B cell (primary cell): ENCODE measurements around the gene DPEP2.

ENCODE experiments used
- CTCF ChIP-seq: fragments of 200-600 bp; IDR thresholded peaks from one replicate; pipeline ENCODE4 v1.8.0; 2022; ENCODE audit warnings: antibody characterized with exemption, mild to moderate bottlenecking
- EZH2 ChIP-seq: IDR thresholded peaks from 2 replicates; pipeline ENCODE4 v1.6.1; 2012; ENCODE audit warnings: borderline replicate concordance, low read depth, mild to moderate bottlenecking, moderate library complexity, low read length; ENCODE audit not compliant: insufficient read depth, poor library complexity, severe bottlenecking

GRCh38 chr16:67977005-67977404, 22.3 kb downstream of the DPEP2 start:
- TF ChIP-seq CTCF (no peak), EZH2 (no peak)
